A549 treated with ZK216348 at 1 μM for 4 hours (cell line): ENCODE data around the gene PNPLA5. TPM values are rescaled to one million over a fixed set of nuclear protein-coding genes. Genes with fewer than 3 reads are reported as not detected.

Experiments used
- total RNA-seq: library from RNA; stranded (reverse); fragments of 200-300 nt; extraction: Qiagen RNA extraction; gene quantifications from 5 replicates; pipeline ENCODE4 v1.2.3, GENCODE V29; 2022; ENCODE audit warnings: low read depth

Gene PNPLA5, protein sequence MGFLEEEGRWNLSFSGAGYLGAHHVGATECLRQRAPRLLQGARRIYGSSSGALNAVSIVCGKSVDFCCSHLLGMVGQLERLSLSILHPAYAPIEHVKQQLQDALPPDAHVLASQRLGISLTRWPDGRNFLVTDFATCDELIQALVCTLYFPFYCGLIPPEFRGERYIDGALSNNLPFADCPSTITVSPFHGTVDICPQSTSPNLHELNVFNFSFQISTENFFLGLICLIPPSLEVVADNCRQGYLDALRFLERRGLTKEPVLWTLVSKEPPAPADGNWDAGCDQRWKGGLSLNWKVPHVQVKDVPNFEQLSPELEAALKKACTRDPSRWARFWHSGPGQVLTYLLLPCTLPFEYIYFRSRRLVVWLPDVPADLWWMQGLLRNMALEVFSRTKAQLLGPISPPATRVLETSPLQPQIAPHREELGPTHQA
- not detected in 5 replicates for total RNA-seq

DNA sequence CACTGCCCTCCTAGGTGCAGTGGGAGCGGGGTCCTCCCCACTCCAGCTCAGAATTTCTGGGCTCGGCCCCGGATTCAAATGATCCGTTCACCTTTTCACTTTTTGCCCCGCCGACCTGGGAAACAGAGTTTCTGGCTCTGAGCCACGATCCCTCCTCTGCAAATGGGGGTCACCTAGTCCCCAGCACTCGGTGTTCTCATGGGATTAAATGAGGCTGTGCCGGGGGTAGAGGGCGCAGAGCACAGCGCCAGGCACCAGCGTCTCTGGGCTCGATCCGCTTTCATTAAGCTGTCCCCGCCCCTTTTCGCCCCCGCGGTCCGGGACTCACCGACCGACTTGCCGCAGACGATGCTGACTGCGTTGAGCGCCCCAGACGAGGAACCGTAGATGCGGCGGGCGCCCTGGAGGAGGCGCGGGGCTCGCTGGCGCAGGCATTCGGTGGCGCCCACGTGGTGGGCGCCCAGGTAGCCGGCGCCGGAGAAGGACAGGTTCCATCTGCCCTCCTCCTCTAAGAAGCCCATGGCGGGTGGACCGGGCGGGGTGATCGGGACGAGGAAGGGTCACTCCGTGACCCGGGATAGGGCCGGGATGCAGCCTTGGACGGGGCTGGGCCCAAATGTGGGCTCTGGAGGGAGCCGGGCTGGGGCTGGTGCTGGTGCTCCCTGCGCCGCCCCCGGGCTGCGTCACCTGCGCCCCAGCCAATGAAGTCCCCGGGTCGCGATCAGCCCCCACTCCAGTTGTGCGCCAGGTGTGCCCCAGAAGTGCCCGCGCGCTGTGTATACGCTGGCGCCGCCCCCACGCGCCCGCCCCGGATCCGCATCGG is at the start of gene PNPLA5:
Gene PNPLA5 (minus strand): TSS at position 654 of the 823 bp plus-strand sequence. CDS start 133 bp downstream, at position 521.

GRCh38 chr22:43923631-43924464 is 32.0 kb upstream of the PNPLA5 start, which contains the start of gene PNPLA3:
PNPLA3 (plus strand) TSS chr22:43923805; CDS start chr22:43923912, 107 bp downstream.

DNA sequence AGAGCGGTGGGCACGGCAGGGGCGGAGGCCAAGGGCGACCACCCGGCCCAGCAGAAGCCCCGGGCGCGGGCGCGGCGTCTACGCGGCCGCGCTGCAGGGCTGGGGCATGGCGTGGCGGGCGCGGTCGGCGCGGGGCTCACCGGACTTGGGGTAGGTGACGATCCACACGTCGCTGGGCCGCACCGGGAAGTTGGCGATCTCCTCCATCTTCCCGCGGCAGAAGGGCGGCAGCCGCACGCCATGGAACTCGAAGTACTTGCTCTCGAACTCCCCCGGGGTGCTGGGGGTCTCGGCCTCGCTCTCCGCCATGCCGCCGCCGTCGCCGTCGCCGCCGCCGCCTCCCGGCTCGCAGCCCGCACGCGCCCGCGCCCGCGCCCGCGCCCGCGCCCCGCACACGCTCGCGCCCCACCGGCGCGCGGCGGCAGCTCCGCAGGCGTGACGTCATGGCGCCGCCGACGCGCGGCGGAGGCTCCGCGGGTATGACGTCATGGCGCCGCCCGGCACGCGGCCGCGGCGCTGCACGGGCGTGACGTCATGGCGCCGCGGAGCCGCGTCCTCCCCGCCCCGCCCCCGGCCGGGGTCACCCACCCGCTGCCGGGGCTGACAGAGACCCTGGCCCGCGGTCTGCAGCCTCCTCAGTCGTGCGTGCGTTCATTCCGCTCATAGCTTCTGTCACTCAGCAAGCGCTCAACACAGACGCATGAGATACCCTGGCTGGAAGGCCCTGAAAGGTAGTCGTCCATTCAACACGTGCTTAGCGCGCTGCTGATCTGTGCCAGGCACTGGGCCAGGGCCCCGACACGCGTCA is 29.5 kb downstream of the PNPLA5 start, which contains the start of gene SULT4A1:
Gene SULT4A1 (minus strand): TSS at position 440 of the 808 bp plus-strand sequence. CDS start 131 bp downstream, at position 309.

Other genes starting within 250 kb of the PNPLA5 start
- 0.34 to 1.1 TPM (median 0.45 TPM) in 5 replicates for gene EFCAB6, start 79.7 kb downstream of the PNPLA5 start, total RNA-seq
- gene SULT4A1, start 29.5 kb downstream of the PNPLA5 start, total RNA-seq, result not detected in 5 replicates
- gene PNPLA3, start 31.8 kb upstream of the PNPLA5 start, total RNA-seq, result 0.52 to 1.7 TPM (median 1.3 TPM) in 5 replicates
- 41.1 to 48.9 TPM (median 46.7 TPM) in 5 replicates for gene SAMM50, start 63.4 kb upstream of the PNPLA5 start, total RNA-seq
- gene PARVB, start 132.3 kb upstream of the PNPLA5 start, total RNA-seq, result 32.2 to 42.7 TPM (median 38.5 TPM) in 5 replicates